Thyroid gland (tissue), 4 donors: ENCODE measurements around the gene AXDND1. TPM values are rescaled to one million over a fixed set of nuclear protein-coding genes. Genes with fewer than 3 reads are reported as not detected.
"Not testable (repeated sequence)": the region's sequence is repeated elsewhere in the genome, so short reads cannot be mapped to it uniquely, and the experiment has no call there.

Experiments
- DNase-seq, 2 donors: peaks; one replicate each; pipeline ENCODE4 v3.0.0-alpha.2; 2019
- H3K27ac ChIP-seq, 3 donors: fragments of 200-600 bp; sonication (generic); 1 replicate in 2 of 3; 2 replicates in 1 of 3; pipeline ENCODE4 v1.5.1; 2016 to 2019; ENCODE audit warnings: mild to moderate bottlenecking in 1 of 3, moderate library complexity in 1 of 3
- H3K27me3 ChIP-seq: fragments of 200-600 bp; sonication (generic); one replicate; pipeline ENCODE4 v1.5.1; 2019
- H3K36me3 ChIP-seq, 2 donors: fragments of 200-600 bp; sonication (generic); one replicate each; pipeline ENCODE4 v1.5.1; 2016 to 2019
- H3K4me1 ChIP-seq, 2 donors: fragments of 200-600 bp; sonication (generic); one replicate each; pipeline ENCODE4 v1.5.1; 2017 to 2019
- H3K4me3 ChIP-seq, 3 donors: fragments of 200-600 bp; sonication (generic); replicated peaks in 1 of 3; 1 replicate in 2 of 3; 2 replicates in 1 of 3; pipeline ENCODE4 v1.5.1; 2016; ENCODE audit warnings: mild to moderate bottlenecking in 1 of 3
- H3K9me3 ChIP-seq: fragments of 200-600 bp; sonication (generic); one replicate; pipeline ENCODE4 v1.5.1; 2017
- CTCF ChIP-seq, 6 experiments: fragments of 200-600 bp in 3 of 6; fragments of 450-650 bp in 3 of 6; sonication (generic) in 3 of 6; IDR thresholded peaks; one replicate each; pipeline ENCODE4 v1.5.1; 2016 to 2019; ENCODE audit warnings: antibody characterized with exemption in 6 of 6, mild to moderate bottlenecking in 2 of 6, inconsistent platforms in 1 of 6, moderate library complexity in 1 of 6
- POLR2A ChIP-seq, 2 donors: fragments of 450-650 bp; IDR thresholded peaks; one replicate each; pipeline ENCODE4 v1.6.1; 2017; ENCODE audit warnings: antibody characterized with exemption in 2 of 2, mild to moderate bottlenecking in 2 of 2, moderate library complexity in 1 of 2
- WGBS, 2 donors: methylation state at CpG; one replicate each; pipeline ENCODE4 v1.1.5; 2017; 5-methylcytosine and 5-hydroxymethylcytosine counted together
- intact Hi-C: fragments of 100-400 bp; cut with DNase I; formaldehyde crosslinking; loops from one replicate; pipeline ENCODE4 v1.15.1; 2023
- total RNA-seq, 4 donors: library from RNA; depleted of rRNA; stranded (reverse); fragments of >200 nt; gene quantifications; one replicate each; pipeline ENCODE4 v1.2.3, GENCODE V29; 2016

AXDND1 gene
- total RNA-seq, 4 donors from 2014 or later, result 0.27 to 4.0 (median 2.1) TPM

DNA sequence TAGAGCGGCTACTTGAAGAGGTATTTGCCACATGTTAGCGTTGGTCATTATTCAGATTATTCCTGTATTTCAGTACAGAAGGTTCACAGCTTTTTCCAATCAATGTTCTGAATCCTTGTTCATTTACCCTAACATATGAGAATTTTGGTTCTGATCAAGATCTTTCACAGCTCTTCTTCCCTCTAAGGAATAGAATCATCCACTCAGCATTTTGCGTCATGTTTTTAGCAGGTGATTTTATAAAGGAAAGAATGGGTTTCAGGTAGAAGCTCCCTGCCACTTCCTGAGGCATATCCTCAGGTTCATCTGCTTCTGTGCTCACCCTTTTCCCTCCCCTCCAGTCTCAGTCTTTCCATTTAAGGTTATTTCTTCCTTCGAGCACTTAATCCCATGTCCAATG is 143.6 kb downstream of the AXDND1 start:
- no peak overlapping the region for H3K27ac ChIP-seq
- H3K27me3 ChIP-seq, result no peaks in the 10 kb centered on the region
- H3K4me3 ChIP-seq, result no peak overlapping the region
- intact Hi-C loops, result no loop called here
- H3K36me3 ChIP-seq, result no peaks in the 10 kb centered on the region
- 93 to 97% methylated on average over 4 of the region's 4 CpGs for WGBS, 2 donors
- DNase-seq, result no peak
- no peak for TF ChIP-seq POLR2A (IDR thresholded peaks at IDR 0.05)
- no peak for TF ChIP-seq CTCF (IDR thresholded peaks at IDR 0.05)
- no peaks in the 10 kb centered on the region for H3K9me3 ChIP-seq
- no peaks in the 10 kb centered on the region for H3K4me1 ChIP-seq

- 16 to 35% methylated on average over 2 of the region's 2 CpGs for WGBS, 2 donors
- TF ChIP-seq CTCF (IDR thresholded peaks at IDR 0.05), result no peak
- no peak for TF ChIP-seq POLR2A (IDR thresholded peaks at IDR 0.05)
- Histone ChIP-seq H3K4me3 (no peak overlapping the region), H3K27me3 (no peaks in the 10 kb centered on the region), H3K36me3 (no peaks in the 10 kb centered on the region), H3K27ac (no peak overlapping the region), H3K9me3 (no peaks in the 10 kb centered on the region), H3K4me1 (no peaks in the 10 kb centered on the region)
- no peak for DNase-seq
- intact Hi-C loops, result no loop called here
Observed at GRCh38 chr1:179510038-179510437, 144.3 kb downstream of the AXDND1 start.

GRCh38 chr1:179516976-179517705 is 151.4 kb downstream of the AXDND1 start:
- no peaks in the 10 kb centered on the region for H3K27me3 ChIP-seq
- intact Hi-C loops, result no loop called here
- H3K27ac ChIP-seq, result no peak overlapping the region
- H3K9me3 ChIP-seq, result no peaks in the 10 kb centered on the region
- 68 to 82% methylated on average over 10 to 11 of the region's 11 CpGs for WGBS, 2 donors
- H3K4me3 ChIP-seq, result no peak overlapping the region
- H3K36me3 ChIP-seq, result no peaks in the 10 kb centered on the region
- no peaks in the 10 kb centered on the region for H3K4me1 ChIP-seq
- DNase-seq, result no peak
- no peak for TF ChIP-seq CTCF (IDR thresholded peaks at IDR 0.05)
- no peak for TF ChIP-seq POLR2A (IDR thresholded peaks at IDR 0.05)

GRCh38 chr1:179518544-179518943 is 152.8 kb downstream of the AXDND1 start:
- WGBS, 2 donors, result 93 to 95% methylated on average over 1 of the region's 1 CpG
- H3K4me3 ChIP-seq, H3K4me1 ChIP-seq, DNase-seq, H3K27me3 ChIP-seq, H3K9me3 ChIP-seq, intact Hi-C loops, H3K36me3 ChIP-seq, H3K27ac ChIP-seq: not testable (repeated sequence)

GRCh38 chr1:179529482-179530195 is 163.9 kb downstream of the AXDND1 start:
- no peaks in the 10 kb centered on the region for H3K9me3 ChIP-seq
- no peak overlapping the region for H3K4me3 ChIP-seq
- DNase-seq, result no peak
- WGBS, 2 donors, result 81 to 87% methylated on average over 8 of the region's 8 CpGs
- intact Hi-C loops, result no loop called here
- no peaks in the 10 kb centered on the region for H3K36me3 ChIP-seq
- H3K27me3 ChIP-seq, result no peaks in the 10 kb centered on the region
- H3K4me1 ChIP-seq, result no peaks in the 10 kb centered on the region
- H3K27ac ChIP-seq, result no peak overlapping the region
- TF ChIP-seq POLR2A (IDR thresholded peaks at IDR 0.05), result no peak
- TF ChIP-seq CTCF (IDR thresholded peaks at IDR 0.05), result no peak
